HG03439 (cell line): ENCODE data around the gene DNAI2.
A peak's percentile ranks its signal among the peaks of the same experiment; 100 is the strongest.
"Not testable (repeated sequence)": the region's sequence is repeated elsewhere in the genome, so short reads cannot be mapped to it uniquely, and the experiment has no call there.

ENCODE experiments used
- ATAC-seq: cut with Tn5 transposase; IDR thresholded peaks from one replicate; pipeline ENCODE4 v1.9.1; 2021; ENCODE audit warnings: mild to moderate bottlenecking, moderate library complexity; ENCODE audit not compliant: unreplicated experiment

DNAI2 gene

GRCh38 chr17:74272731-74273201, 1.3 kb upstream of the DNAI2 start:
- ATAC-seq: no peak

- no peak for ATAC-seq
These were observed 791 bp downstream of the DNAI2 start for GRCh38 chr17:74274709-74275340.

GRCh38 chr17:74276051-74276476, 2.0 kb downstream of the DNAI2 start:
- no peak for ATAC-seq

- no peak for ATAC-seq
These were observed 2.5 kb downstream of the DNAI2 start for GRCh38 chr17:74276541-74277009.

- ATAC-seq: no peak
These were observed 3.9 kb downstream of the DNAI2 start for GRCh38 chr17:74277935-74278334.

- ATAC-seq: not testable (repeated sequence)
These were observed 5.6 kb downstream of the DNAI2 start for GRCh38 chr17:74279617-74280016.

GRCh38 chr17:74280093-74280513, 6.1 kb downstream of the DNAI2 start:
- ATAC-seq: no peak

DNA sequence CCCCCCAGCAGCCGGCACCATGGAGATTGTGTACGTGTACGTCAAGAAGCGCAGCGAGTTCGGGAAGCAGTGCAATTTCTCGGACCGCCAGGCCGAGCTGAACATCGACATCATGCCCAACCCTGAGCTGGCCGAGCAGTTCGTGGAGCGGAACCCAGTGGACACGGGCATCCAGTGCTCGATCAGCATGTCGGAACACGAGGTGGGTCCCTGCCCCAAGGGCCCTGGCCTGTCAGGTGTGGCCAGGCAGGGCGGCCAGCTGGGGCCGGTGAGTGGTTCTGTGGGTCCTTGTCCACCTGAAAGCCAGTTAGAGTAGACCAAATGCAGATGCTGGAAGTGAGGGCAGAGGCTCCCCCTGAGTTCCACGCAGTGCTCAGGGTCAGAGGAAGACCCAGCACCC, 7.8 kb downstream of the DNAI2 start:
- no peak for ATAC-seq

DNA sequence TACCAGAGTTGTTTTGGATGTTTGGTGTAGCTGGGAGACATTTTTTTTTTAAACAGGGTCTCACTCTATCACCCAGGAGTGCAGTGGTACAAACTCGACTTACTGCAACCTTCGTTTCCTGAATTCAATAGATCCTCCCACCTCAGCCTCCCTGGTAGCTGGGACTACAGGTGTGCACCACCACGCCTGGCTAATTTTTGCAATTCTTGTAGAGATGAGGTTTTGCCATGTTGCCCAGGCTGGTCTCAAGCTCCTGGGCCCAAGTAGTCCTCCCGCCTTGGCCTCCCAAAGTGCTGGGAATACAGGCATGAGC, 8.2 kb downstream of the DNAI2 start:
- ATAC-seq: not testable (repeated sequence)

- ATAC-seq: no peak
These were observed 8.7 kb downstream of the DNAI2 start for GRCh38 chr17:74282587-74283370.

DNA sequence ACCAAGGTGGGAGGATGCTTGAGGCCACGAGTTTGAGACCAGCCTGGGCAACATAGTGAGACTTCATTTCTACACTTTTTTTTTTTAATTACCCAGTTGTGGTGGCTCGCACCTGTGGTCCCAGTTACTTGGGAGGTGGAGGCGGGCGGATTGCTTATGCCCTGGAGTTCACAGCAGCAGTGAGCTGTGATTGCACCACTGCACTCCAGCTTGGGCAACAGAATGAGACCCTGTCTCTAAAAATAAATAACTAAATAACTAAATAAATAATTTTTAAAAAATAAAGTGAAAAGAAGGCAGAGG, 9.3 kb downstream of the DNAI2 start:
- ATAC-seq: no peak

DNA sequence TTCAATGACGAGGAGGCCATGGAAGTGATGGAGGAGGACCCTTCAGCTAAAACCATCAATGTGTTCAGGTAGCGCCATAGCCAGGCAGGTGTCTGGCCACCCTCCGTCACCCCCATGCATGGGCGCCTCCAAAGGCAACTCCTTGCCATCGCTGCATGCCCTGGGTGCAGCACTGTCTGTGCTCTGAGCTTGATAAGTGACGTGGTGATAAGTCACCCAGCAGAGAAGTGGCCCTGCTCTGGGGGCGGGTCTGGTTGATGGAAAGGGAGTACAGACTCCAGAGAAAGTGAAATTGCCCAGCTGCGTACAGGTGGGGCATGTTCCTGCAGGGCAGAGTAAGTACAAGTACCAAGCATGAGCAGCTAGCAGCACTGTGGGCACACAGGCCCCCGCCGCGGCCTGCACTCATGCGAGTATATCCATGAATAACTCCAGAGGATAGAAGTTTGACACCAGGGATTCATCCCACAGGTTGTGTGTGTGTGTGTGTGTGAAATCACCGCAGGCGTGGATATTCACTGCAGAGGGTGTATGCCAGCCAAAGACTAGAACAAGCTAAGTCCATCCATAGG, 13.1 kb downstream of the DNAI2 start:
- ATAC-seq: no peak

GRCh38 chr17:74288785-74289184, 14.8 kb downstream of the DNAI2 start:
- ATAC-seq: peak; percentile 67

DNA sequence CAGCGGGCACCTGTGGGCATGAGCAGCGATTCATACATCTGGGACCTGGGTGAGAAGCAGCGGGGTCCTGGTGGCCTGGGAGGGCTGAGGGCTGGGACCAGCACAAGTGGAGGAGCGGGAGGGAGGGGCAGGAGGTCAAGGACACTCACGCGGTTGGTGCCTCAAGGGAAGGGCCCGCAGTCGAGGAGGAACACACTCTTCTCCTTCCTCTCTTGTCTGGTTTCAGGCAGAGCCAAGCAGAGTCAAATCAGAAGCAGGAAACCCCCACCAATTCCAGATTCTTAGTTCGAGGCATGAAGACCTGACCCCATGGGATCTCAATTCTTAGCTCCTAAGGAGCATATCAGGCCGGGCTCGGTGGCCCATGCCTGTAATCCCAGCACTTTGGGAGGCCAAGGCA, 15.7 kb downstream of the DNAI2 start:
- no peak for ATAC-seq

DNA sequence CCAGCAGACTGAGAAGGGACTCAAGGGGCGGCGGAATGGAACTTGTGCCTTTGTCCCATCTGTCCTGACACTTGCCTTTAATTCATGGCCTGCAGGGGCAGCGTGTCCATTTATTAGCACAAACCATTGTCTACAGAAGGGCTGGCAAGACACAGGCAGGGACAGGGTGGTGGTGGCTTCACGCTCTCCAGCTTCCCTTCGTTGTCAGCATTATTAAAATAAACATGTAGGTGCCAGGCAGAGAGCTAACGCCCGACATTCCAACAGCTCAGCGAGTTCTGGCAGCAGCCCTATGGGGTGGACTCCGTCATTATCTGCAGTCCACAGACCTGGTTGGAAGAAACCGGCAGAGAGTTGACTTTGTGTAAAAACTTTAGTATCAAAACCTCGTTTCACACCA, 16.3 kb downstream of the DNAI2 start:
- ATAC-seq: no peak

DNA sequence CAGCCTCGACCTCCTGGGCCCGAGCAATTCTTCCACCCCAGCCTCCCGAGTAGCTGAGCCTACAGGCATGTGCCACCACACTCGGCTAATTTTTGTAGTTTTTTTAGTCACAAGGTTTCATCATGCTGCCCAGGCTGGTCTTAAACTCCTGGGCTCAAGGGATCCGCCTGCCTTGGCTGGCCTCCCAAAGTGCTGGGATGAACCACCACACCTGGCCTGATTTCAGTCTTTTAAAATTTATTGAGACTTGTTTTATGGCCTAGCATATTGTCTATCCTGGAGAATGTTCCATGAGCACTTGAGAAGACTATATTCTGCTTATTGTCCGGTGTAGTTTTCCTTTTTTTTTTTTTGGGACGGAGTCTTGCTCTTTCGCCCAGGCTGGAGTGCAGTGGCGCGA, 18.5 kb downstream of the DNAI2 start:
- ATAC-seq: no peak

- ATAC-seq: no peak
These were observed 21.9 kb downstream of the DNAI2 start for GRCh38 chr17:74295625-74296547.

DNA sequence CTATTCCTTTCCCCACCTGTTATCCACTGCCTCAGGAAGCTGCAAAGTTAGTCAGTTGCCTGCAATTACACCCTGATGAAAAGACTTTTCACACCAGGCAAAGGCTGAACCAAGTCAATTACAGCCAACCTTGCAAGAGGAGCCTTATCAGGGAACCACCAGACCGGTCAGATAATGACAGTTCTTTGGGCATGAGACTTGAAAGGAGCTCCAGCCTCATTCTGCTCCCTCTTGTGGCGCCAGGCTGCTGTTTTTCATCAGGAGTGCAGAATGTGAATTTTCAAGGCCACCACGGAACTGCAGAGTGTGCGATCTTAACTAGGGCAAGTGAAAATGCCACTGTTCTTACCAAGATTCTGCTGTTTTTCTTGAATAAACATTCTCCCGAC, 22.5 kb downstream of the DNAI2 start:
- no peak for ATAC-seq

DNA sequence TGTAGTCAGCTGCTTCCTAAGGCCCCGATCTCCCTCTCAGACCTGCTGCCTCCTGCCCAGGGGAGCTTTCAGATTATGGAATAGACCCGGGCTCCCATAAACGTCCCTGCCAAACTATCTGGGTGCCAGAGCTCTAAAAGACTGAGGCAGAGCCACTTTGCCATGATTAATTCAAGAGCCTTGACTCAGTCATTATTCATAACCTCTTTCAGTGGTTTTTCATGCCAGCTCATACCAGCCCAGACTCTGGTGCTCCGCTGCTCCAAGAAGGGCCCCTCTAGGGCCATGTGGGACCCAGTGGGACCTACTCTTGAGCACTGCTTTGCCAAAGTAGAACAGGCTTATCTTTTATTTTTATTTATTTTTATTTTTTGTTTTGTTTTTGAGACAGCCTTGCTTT, 23.9 kb downstream of the DNAI2 start:
- no peak for ATAC-seq

DNA sequence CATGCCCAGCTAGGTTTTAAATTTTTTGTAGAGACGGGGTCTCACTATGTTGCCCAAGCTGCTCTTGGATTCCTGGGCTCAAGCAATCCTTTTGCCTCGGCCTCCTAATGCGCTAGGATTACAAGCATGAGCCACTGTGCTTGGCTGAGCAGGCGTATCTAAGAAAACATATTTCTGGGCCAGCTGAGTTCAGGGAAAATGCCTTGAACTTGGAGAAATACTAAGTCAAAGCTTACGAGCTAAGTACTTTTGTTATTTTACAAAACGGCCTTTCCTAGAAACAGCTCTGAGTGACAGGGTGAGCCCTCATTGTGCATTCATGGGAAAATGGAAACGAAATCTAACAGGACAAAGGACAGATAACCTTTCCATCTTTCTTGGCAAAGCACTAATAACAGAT, 24.7 kb downstream of the DNAI2 start:
- ATAC-seq: no peak
